GM10266 (cell line): ENCODE measurements around the gene UBE2H.

Source experiments
- DNase-seq: peaks from one replicate; pipeline ENCODE4 v3.0.0; 2012; ENCODE audit errors: extremely low spot score
- TF ChIP-seq, protein P1 (sequence below): IDR thresholded peaks from 2 replicates; pipeline ENCODE4 v1.5.1; 2012; ENCODE audit warnings: mild to moderate bottlenecking, low read depth; ENCODE audit not compliant: control insufficient read depth, insufficient read depth; ENCODE audit errors: missing control alignments

UBE2H gene

GRCh38 chr7:129884495-129884894, 68.3 kb downstream of the UBE2H start:
- no peak for DNase-seq
- TF ChIP-seq, protein P1, sequence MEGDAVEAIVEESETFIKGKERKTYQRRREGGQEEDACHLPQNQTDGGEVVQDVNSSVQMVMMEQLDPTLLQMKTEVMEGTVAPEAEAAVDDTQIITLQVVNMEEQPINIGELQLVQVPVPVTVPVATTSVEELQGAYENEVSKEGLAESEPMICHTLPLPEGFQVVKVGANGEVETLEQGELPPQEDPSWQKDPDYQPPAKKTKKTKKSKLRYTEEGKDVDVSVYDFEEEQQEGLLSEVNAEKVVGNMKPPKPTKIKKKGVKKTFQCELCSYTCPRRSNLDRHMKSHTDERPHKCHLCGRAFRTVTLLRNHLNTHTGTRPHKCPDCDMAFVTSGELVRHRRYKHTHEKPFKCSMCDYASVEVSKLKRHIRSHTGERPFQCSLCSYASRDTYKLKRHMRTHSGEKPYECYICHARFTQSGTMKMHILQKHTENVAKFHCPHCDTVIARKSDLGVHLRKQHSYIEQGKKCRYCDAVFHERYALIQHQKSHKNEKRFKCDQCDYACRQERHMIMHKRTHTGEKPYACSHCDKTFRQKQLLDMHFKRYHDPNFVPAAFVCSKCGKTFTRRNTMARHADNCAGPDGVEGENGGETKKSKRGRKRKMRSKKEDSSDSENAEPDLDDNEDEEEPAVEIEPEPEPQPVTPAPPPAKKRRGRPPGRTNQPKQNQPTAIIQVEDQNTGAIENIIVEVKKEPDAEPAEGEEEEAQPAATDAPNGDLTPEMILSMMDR = no peak

DNA sequence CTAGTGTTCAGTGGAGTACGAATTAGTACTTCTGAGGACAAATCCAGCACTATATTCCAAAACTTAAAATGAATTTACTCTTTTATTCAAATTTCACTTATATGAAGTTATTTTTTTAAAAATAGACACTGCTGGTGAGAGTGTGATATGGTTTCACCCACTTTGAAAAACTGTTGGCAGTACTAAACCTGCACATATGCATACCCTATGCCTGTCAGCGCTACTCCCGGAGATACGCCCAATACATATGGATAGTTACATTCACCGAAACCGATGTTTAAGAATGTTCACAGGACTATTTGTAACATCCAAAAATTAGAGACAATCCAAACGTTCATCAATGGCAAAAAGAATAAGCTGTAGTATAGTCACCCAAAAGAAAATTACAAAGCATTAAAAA, 69.6 kb downstream of the UBE2H start:
- no peak for DNase-seq
- TF ChIP-seq, protein P1 = no peak

- no peak for DNase-seq
- TF ChIP-seq, protein P1 = no peak
Measured at GRCh38 chr7:129882531-129882930, 70.2 kb downstream of the UBE2H start.

DNA sequence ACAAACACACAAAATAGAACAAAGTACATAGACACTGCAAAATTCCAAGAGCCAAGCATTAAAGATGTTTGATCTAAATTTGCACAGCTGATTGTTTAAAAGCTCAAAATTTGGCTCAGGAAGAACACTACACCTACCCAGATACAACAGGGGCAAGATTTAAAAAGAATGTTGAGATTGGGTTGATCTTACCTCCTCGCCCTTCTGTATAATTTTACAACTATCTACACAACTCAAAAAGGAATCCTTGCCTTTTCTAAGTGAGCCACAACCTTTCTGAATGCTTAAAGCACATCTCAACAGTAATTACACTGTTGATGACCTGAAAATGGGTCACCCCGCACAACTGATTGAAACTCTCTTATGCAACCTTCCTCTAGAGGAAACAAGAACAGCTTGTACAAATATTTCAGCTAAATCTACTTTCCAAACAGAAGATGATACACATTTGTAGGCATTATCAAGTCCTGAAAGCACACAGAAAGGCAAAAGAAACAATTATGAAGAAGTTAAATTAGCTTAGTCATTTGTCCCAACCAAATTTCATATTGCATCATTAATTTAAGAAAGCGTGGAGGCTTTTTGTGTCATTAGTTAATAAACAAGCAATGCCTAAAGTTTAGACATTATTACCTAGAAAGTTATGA, 75.5 kb downstream of the UBE2H start:
- DNase-seq = no peak

DNA sequence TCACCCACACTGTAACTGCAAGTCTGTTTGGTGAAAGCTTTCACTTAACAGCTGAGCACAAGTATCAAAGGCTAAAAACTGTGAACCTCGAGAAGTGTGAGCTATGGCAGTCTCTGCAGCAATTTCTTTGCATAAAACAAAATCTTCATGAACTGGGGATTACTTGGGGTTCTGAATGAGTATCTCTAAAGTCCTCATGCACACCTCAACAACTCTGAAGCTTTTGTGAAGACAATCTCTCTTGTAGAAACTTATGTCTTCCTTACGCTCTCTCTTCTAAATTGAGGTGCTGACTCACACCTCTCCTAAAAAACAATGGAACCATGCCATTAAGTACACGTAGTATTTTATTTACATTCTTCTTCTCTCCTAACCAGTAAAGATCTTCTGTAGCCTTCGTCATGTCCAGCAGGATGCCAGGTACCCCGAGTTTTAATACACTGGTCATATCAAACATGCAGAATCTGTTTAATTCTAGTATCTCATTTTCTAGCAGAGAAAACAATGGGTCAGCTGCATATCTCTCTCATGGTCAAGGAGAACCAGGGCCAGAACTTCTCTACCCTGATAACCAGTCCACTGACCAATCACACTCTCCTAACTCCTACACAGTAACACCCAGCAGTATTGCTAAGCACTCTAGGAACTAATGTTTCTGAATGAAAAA, 76.9 kb downstream of the UBE2H start:
- DNase-seq = no peak
- TF ChIP-seq, protein P1 = no peak

More for the DNA sequence above, 75.5 kb downstream of the UBE2H start:
- TF ChIP-seq, protein P1 = no peak

GRCh38 chr7:129875160-129875559, 77.6 kb downstream of the UBE2H start:
- TF ChIP-seq, protein P1 = no peak
- DNase-seq = no peak

GRCh38 chr7:129874722-129875121, 78.0 kb downstream of the UBE2H start:
- TF ChIP-seq, protein P1 = no peak
- DNase-seq = no peak
